Left colon (tissue), 2 donors: ENCODE results near the gene VWF. TPM values are rescaled to one million over a fixed set of nuclear protein-coding genes. Genes with fewer than 3 reads are reported as not detected.
"Not testable (repeated sequence)": the region's sequence is repeated elsewhere in the genome, so short reads cannot be mapped to it uniquely, and the experiment has no call there.

Experiments
- ATAC-seq: fragments of 200-7000 bp; cut with Tn5 transposase; one replicate; pipeline ENCODE4 v1.9.1; 2020; ENCODE audit warnings: mild to moderate bottlenecking, moderate library complexity
- DNase-seq, 2 donors: peaks; one replicate each; pipeline ENCODE4 v3.0.0-alpha.2; 2020
- intact Hi-C, 2 donors: fragments of 100-400 bp; cut with DNase I in 1 of 2; cut with micrococcal nuclease in 1 of 2; formaldehyde crosslinking; loops; one replicate each; pipeline versions ENCODE4 v1.11.2 to v1.14.0; 2022; cut with DNase I, micrococcal nuclease
- long read RNA-seq: library from polyadenylated mRNA; unstranded; transcript quantifications from one replicate; pipeline ENCODE4 v2.0.0, GENCODE V29; 2021
- total RNA-seq, 2 donors: library from RNA; stranded (reverse); fragmentation: NEBNext Ultra II Directional; extraction: Animal tissue kit (Norgen Biotek cat#: 25700); gene quantifications; one replicate each; pipeline ENCODE4 v1.2.1, GENCODE V29; 2021
- donor health status: DM: no; HTN: no; CAD: no.
- donor health status: DM: yes; HTN: yes; CAD: no.

Gene VWF
- 10 to 100 TPM; 42.8 to 48.5 TPM for total RNA-seq
- long read RNA-seq, partial matches to known transcripts = 27 of 29 reads
- long read RNA-seq, other reads (novel, unspliced or antisense) = 1 of 29 reads

DNA sequence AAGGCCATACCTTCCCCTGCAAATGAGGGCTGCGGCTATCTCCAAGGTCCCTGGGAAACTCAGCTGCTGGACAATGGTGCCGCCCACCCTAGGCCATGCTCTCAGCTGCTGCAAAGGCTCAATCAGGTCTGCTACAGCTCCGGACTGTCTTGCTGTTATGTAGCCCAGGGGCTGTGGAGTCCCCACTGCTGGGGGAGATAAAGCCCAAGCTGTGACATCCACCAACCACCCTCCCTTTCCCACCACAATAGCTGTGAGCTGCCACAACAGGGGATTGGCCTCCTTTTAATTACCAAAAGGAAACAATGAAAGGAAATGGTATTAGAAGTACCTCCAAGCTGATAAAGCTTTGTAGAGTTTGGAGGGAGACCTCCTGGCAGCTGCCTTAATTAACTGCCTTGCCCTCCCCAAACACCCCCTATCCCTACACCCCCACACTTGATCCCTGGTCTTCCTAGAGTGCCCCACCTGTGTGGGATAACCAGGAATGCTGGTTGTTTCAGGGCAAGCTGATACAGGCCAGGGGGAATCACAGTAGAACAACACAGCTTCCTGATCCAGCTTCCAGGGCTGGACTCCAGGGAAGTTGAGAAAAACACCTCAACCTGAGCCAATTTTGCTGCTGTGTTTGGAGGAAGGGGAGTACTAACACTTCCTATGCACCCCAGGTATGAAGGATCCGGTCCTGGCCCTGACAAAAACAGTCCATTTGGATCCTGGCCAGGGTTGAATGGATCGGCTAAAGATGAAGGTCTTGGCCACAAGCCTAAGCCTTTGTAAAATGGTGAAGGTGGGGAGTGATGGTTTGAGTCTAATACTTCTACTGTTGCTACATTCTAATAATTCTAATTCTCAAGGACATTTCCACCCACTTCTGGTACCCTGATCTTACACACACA is at the start of gene VWF:
Gene VWF (minus strand): TSS at position 260 of the 899 bp plus-strand sequence. CDS start 1,474 bp downstream, outside the sequence.
- intact Hi-C loops = no loop called here
- DNase-seq = no peak
- ATAC-seq = no peak

DNA sequence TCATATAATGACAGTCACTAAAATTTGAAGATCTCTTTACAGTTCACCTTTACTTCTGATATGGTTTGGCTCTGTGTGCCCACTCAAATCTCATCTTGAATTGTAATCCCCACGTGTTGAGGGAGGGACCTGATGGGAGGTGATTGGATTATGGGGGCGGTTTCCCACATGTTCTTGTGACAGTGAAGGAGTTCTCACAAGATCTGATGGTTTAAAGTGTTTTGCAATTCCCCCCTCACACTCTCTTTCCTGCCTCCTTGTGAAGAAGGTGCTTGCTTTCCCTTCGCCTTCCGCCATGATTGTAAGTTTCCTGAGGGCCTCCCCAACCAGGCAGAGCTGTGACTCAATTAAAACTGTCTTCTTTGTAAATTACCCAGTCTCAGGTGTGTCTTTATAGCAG is 48.4 kb upstream of the VWF start:
- DNase-seq = no peak
- intact Hi-C loops = no loop called here

DNA sequence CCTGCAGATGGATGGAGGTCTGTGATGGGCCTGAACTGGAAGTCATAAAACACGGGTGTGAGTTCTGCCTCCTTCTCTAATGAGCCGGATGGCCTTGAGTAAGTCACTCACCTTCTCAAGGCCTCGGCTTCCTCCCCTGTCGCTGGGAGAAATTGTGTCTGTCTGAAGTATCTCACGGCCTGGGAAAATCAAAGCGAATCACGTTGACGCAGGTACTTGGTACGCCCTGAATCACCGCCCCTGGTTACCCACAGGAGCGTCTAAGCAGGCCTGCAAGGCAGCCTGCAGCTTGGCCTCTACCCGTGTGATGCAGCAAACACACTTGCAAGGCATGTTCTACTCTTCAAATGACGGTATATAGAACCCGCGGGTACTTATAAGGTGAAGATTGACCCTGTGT is 47.6 kb upstream of the VWF start:
- no peak for DNase-seq
- no peak for ATAC-seq
- intact Hi-C loops = no loop called here

More for the DNA sequence above, 48.4 kb upstream of the VWF start:
- no peak for ATAC-seq

DNA sequence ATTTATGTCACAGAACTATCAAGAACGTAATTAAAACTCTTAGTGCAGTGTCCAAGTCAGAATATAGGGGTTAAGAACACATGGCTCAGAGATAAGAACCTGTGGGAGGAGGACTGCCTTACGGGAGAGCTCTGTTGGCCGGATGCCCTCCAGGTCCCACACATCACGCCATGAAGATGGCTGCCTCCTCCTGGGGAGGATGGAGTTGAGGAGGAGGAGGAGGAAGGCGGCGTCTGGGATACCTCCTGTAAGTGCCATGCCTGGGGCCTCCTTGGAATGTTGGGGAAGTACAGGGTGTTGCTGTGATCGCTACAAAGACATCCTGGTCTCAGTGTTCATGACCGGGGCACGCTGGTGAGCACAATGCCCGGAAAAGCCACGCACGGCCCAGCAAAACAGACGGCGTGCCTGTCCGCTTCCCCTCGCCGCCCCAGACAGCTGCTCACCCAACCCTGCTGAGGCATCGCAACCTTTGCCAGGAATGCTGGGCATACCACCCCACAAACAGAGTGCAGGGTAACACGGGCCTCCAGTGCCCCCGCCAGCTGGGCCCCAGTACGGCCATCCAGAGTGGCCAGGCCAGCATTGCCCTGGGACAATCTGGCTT is 47.0 kb upstream of the VWF start:
- no peak for ATAC-seq
- intact Hi-C loops = no loop called here
- DNase-seq = no peak

DNA sequence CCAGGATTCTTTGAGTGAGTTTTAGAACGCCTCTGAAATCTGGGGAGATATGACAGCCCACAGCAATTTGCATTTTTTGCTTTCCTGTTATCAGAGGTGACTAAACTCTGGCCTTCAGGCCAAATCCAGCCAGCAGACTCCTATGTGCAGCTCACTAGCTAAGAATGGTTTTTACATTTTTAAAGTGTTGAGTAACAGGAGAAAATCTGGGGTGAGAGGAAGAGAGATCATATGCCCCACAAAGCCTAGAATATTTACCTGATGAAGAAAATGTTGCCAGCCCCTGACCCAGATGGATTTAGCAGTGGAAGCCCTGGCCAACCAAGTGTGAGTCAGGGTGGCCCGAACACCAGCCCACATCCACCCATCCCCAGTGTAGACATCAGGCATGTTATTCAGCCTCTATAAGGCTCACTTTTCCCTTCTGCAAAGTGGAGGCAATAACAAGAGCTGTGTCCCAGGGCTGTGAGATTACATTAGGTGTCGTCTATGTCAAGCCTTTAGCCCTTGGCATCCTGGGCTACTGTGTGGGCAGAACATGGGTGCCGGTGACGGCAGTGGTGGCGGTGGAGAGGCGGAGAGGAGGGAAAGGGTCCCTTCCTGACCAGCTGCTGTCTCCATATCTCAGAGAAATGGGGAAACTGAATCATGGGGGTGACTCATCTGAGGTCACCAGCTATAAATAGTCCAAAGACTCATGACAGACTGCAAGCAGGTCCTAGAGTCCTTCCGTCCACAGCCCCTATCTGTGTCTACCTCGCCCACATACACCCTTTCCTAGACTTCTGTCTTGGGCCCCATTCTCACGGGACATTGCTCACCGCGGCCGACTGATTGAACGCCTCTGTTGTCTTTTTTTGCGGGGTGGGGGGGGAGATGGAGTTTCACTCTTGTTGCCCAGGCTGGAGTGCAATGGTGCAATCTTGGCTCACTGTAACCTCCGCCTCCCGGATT is 43.1 kb upstream of the VWF start:
- peak; percentile 28 to 37 for DNase-seq
- intact Hi-C loops = no loop called here
- peak; percentile 44 for ATAC-seq

DNA sequence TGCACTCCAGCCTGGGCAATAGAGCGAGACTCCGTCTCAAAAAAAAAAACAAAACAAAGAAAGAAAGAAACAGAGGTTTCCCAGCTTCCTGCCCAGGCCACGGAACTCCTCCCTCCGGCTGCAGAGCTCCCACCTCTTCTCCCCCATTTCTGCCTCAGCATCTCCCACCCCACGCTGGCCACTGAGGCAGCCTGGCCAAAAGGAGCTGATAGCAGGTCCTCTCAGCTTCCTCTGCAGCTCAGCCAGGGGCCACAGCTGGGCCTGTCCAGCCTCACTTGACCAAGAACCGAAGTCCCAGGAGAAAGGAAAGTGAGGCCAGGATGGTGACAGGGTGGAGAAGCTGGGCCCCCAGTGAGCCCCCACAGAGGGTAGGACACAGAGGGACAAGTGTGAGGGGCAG is 42.3 kb upstream of the VWF start:
- intact Hi-C loops = no loop called here
- no peak for ATAC-seq
- no peak for DNase-seq

DNA sequence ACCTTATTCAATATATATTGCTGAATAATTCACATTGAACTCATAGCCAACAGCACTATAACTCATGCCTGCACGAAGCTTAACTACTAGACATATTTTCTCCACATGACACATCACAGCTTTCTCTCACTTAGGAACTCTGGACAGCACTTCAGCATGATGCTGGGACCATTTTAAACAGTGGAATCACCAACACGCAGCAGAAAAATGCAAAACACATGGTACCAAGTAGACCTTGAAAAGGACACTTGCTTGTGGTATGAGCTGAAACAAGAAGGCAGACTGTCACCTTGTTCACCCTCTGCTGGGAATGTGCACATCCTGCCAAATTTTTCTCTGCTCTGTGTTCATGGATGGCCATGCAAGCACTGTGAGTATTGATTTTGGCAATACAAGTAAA is 40.9 kb upstream of the VWF start:
- no peak for DNase-seq
- ATAC-seq = no peak
- intact Hi-C loops = no loop called here

DNA sequence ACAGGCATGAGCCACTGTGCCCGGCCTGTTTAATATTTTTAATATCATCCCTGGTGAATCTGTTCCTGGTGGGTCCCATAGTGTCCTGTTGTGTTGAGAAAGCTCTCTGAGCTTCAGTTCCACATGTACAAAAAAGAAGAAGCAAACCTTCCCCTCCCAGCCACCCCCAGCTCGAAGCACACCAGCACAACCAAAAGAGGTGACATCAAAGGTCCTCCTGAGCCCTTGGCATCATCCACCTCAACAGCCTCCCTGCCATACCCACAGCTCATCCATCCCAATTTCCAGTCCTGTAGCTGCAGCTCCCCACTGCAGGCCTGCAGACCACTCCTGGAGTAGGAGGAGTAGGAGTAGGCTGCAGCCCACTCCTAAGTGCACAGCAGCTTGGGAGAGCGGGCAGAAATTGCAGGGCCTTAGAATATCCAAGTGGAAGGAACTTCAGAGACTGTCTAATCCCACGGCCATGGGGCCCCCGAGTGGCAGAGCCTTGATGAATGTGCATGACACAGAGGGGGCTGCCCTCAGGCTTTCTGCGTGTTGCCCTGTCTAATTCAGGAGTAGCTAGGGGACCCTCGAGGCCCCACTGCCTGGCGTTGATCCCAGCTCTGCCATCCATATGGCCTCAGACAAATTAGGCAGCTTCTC is 39.1 kb upstream of the VWF start:
- intact Hi-C loops = no loop called here
- DNase-seq (no peak), ATAC-seq (no peak)

DNA sequence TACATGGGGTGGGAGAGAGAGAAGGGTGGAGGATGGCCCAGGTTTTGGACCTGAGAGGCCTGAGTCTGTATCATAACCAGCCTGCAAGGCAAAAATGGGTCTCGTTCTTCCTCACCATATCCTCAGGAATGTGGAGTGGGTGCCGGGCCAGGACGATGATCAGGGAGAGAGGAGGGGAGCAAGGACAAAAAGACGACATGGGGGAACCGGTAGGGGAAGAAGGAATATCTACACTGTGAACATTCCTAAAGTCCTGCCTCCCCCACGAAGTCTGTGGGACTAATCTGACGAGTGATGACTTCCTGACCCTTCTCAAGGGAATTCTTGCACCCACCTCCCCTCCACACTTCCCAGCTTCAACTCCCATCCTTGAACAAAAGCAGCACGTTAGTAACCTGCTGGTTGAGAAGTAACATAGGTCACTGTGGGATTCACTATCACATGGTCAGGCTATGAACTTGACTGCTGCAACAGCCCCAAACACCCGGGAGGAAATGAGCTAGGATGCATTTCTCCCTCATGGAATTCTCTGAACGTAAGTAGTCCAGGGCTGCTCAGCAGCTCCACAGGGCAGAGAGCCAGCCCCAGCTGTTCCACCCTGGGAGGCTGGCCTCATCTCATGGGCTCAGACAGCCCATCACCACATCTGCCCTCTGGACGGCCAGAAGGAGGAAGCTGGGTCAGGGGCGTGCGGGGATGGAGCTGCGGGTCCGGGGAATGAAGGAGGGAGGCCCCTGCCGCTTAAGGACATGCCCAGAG is 36.8 kb upstream of the VWF start:
- intact Hi-C loops = no loop called here
- ATAC-seq = no peak
- peak in 1 of 2 donors; percentile 24 for DNase-seq

DNA sequence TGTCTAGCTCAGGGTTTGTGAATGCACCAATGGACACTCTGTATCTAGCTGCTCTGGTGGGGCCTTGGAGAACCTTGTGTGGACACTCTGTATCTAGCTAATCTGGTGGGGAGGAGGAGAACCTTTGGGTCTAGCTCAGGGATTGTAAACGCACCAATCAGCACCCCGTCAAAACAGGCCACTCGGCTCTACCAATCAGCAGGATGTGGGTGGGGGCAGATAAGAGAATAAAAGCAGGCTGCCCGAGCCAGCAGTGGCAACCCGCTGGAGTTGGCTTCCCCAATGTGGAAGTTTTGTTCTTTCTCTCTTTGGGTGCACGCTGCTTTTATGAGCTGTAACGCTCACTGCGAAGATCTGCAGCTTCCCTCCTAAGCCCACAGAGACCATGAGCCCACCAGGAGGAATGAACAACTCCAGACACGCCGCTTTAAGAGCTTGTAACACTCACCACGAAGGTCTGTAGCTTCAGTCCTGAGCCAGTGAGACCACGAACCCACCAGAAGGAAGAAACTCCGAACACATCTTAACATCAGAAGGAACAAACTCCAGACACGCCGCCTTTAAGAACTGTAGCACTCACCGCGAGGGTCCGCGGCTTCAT is 35.7 kb upstream of the VWF start:
- ATAC-seq, intact Hi-C loops, DNase-seq: not testable (repeated sequence)

DNA sequence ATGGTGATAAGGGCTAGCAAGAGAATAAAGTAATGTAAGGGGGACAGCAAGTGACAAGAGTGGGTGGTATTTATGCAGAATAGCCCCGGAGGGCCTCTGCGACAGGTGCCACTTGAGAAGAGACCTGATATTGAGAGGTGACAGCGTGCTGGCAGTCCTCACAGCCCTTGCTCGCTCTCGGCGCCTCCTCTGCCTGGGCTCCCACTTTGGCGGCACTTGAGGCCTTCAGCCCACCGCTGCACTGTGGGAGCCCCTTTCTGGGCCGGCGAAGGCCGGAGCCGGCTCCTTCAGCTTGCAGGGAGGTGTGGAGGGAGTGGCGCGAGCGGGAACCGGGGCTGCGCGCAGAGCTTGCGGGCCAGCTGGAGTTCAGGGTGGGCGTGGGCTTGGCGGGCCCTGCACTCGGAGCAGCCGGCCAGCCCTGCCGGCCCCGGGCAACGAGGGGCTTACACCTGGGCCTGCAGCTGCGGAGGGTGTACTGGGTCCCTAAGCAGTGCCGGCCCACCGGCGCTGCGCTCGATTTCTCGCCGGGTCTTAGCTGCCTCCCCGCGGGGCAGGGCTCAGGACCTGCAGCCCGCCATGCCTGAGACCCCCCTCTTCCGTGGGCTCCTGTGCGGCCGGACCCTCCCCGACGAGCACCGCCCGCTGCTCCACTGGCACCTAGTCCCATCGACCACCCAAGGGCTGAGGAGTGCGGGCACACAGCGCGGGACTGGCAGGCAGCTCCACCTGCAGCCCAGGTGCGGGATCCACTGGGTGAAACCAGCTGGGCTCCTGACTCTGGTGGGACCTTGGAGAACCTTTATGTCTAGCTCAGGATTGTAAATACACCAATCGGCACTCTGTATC is 34.9 kb upstream of the VWF start:
- ATAC-seq, intact Hi-C loops, DNase-seq: not testable (repeated sequence)

DNA sequence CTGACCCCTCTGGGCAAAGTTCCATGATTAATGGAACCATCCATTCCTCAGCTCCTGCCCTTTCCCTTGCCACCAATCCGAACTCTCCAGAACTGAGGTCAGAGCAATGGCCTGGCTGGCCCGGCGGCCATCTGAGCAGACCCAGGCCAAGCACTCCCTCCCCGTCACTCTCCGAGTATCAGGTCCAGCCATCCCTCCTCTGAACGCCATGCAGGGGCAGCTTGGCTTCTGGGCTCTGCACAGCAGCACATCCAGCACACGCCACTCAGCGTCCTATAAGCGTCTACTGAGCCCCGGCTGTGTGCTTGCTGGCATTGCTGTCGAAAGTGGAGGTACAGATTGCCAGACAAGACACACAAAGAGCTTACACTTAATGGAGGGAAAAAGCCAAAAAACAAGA is 34.3 kb upstream of the VWF start:
- no peak for ATAC-seq
- intact Hi-C loops = no loop called here
- DNase-seq = no peak

DNA sequence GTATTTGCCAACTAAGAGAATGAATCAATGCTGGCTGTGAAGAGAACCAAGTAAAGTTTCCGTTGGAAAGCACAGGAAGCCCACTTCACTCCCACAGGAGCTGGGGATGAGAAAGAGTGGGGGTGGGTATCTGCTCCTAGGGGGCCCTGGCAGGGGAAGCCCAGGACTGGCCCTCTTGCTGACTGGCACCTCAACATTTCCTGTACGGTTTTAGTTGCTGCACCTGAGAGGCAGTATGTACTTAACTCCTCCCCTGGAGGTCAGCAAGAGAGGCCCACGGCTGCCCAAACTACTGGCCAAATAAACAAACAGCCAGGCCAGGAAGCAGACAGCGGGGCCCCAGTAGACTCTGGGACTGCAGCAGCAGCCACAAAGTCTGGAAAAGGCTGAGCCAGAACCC is 33.8 kb upstream of the VWF start:
- intact Hi-C loops = no loop called here
- no peak for DNase-seq
- ATAC-seq = no peak

DNA sequence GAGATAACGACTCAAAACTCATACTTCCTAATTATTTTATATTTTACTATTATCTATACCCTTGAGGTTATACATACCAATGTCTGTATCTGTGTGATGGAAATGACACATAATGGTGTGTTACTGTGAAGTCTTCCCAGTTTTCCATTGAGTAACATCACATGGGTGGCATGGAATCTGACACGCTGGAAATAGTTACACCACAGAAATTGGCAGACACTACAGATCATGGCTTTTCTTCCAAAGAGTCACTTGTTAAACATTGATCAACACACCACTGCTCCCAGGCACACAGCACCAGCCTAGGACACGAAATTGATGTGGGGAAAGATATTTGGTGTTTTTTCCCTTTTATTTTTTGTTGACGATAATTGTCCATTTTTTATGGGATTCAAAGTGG is 33.0 kb upstream of the VWF start:
- ATAC-seq = no peak
- no peak for DNase-seq
- intact Hi-C loops = no loop called here

DNA sequence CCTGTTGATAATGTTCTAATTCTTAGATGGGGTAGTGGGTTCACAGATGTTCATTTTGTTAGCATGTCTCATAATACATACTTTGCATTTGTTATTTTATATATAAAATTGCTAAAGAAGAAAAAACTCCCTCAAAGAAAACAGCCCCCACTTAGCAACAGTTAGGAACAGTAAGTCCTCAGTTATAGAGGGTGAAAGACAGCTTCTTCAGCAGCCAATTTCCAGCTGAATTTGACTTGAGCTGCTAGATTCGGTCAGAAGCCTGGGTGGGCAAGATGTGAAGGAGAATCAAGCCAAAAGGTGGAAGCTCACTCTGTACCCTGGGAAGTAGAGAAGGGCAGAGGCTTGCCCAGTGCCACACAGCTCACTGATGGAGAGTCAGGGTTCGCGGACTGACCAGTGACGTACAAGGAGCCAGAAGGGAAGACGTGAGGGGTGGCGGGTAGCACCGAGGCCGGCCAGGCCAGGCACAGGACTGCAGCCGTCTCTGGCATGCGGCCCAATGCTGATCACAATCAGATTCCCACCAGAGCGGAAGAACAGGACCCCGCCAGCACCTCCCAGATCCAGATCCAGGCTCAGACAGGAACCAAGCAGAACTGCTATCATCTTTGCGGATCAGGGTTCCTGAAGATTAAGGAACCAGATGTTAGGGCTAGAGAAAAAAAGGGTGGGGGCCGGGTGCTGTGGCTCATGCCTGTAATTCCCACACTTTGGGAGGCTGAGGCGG is 30.4 kb upstream of the VWF start:
- ATAC-seq = no peak
- intact Hi-C loops = no loop called here
- peak in 1 of 2 donors; percentile 32 for DNase-seq

DNA sequence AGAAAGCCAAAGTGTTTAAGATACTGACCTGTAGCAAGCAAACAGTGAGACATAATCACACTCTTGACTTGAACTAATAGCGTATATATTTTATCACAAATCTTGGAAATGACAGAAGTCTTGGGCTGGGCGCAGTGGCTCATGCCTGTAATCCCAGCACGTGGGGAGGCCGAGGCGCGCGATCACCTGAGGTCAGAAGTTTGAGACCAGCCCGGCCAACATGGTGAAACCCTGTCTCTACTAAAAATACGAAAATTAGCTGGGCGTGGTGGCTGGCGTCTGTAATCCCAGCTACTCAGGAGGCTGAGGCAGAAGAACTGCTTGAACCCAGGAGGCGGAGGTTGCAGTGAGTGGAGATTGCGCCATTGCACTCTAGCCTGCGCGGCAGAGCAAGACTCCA is 24.3 kb upstream of the VWF start:
- ATAC-seq, intact Hi-C loops, DNase-seq: not testable (repeated sequence)
